IPS-15b (cell line): Measurements from ENCODE around the gene MLST8.

ENCODE experiments used
- H3K27me3 ChIP-seq: one replicate; pipeline ENCODE4 v1.6.1; 2013; ENCODE audit warnings: low read length; ENCODE audit not compliant: control insufficient read depth, insufficient read depth
- H3K36me3 ChIP-seq: one replicate; pipeline ENCODE4 v1.6.1; 2013; ENCODE audit warnings: low read length; ENCODE audit not compliant: control insufficient read depth, insufficient read depth
- H3K4me1 ChIP-seq: one replicate; pipeline ENCODE4 v1.6.1; 2013; ENCODE audit warnings: mild to moderate bottlenecking, low read length; ENCODE audit not compliant: control insufficient read depth, insufficient read depth
- H3K4me3 ChIP-seq: one replicate; pipeline ENCODE4 v1.5.1; 2013; ENCODE audit warnings: low read depth, low read length
- H3K9ac ChIP-seq: one replicate; pipeline ENCODE4 v1.6.1; 2013; ENCODE audit warnings: low read depth, mild to moderate bottlenecking, low read length
- H3K9me3 ChIP-seq: one replicate; pipeline ENCODE4 v1.6.1; 2013; ENCODE audit warnings: mild to moderate bottlenecking, low read length; ENCODE audit not compliant: control insufficient read depth, insufficient read depth

The MLST8 gene

DNA sequence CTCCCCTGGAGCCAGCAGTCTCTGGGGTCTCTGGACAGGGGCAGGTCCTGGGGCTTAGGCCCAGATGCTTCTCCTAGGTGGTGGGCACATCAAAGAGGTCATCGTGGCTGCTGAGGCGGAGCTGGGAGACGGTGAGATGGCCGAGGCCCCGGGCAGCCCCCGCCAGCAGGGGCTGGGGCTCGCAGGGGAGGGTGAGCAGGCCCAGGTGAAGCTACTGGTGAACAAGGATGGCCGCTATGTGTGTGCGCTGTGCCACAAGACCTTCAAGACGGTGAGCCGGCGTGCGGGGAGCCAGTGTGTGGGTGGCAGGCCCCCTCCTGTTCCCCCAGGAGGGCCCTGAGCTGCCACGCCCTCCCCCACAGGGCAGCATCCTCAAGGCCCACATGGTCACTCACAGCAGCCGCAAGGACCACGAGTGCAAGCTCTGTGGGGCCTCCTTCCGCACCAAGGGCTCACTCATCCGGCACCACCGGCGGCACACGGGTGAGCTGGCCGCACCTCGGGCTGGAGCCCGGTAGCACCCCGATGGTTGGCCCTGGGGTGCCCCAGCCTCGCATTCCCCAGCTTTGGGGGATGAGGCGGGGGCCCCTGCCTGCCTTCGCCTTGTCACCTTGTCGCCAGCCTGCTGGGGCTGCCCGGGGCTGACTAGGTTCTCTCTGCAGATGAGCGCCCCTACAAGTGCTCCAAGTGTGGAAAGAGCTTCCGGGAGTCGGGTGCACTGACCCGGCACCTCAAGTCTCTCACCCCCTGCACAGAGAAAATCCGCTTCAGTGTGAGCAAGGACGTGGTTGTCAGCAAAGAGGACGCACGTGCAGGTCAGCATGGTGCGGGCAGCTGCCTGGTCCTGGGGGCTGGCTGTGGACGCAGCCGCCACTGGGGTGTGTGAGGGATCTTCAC lies 27.1 kb downstream of the MLST8 start:
- Histone ChIP-seq H3K9ac (no peak overlapping the region), H3K9me3 (no peaks in the 10 kb centered on the region), H3K4me1 (no peaks in the 10 kb centered on the region), H3K27me3 (no peaks in the 10 kb centered on the region), H3K36me3 (peaks cover 66% of the 10 kb centered on the region), H3K4me3 (no peak overlapping the region)

DNA sequence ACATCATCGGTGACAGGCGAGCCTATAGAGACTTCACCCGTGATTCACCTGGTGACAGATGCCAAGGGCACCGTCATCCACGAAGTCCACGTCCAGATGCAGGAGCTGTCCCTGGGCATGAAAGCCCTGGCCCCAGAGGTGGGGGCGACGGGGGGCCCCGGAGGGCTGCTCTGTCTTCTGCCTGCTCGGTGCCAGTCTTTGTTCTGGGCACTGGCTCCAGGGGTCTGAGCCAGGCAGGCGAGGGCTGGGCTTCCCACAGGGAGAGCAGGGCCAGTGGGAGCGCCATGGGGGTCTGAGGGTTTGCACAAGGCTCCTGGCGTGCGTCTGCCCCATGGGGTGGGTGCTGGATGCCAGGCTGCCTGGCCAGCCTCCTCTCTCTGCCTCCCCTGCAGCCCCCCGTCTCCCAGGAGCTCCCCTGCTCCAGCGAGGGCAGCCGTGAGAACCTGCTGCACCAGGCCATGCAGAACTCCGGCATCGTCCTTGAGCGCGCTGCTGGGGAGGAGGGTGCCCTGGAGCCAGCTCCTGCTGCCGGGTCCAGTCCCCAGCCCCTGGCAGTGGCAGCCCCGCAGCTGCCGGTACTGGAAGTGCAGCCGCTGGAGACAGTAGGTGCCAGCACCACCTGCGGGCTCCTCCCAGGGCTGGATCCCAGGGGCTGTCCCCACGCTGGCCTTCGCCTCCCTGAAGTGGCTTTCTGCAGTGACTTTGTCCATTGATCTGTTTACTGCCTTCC lies 28.0 kb downstream of the MLST8 start:
- Histone ChIP-seq H3K9me3 (no peaks in the 10 kb centered on the region), H3K4me1 (no peaks in the 10 kb centered on the region), H3K9ac (no peak overlapping the region), H3K36me3 (peaks cover 64% of the 10 kb centered on the region), H3K4me3 (no peak overlapping the region), H3K27me3 (peaks cover 3% of the 10 kb centered on the region)

DNA sequence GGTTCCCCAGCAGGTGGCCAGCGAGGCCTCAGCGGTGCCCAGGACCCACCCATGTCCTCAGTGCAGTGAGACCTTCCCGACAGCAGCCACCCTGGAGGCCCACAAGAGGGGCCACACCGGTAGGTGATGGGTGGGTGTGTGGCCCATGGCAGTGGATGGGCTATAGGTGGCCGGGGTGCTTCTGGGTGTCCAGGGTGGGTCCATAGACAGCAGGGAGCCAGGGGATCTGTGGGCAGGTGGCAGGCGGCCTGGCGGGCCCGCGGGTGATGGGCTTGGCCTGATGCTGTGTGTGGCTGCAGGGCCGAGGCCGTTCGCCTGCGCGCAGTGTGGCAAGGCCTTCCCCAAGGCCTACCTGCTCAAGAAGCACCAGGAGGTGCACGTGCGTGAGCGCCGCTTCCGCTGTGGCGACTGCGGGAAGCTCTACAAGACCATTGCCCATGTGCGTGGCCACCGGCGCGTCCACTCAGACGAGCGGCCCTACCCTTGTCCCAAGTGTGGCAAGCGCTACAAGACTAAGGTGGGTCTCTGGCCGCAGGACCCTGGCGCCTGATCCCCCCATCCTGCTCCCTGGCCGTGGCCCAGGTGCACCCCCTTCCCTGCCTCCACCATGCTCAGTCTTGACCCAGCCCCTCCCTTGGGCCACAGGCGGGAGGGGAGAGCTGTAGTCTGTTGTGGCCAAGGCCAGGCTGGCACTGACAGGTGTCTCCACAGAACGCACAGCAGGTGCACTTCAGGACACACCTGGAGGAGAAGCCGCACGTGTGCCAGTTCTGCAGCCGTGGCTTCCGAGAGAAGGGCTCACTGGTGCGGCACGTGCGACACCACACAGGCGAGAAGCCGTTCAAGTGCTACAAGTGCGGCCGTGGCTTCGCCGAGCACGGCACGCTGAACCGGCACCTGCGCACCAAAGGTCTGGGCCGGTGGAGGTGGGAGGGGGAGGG lies 28.9 kb downstream of the MLST8 start:
- Histone ChIP-seq H3K4me1 (no peaks in the 10 kb centered on the region), H3K4me3 (no peak overlapping the region), H3K9me3 (no peaks in the 10 kb centered on the region), H3K27me3 (peaks cover 3% of the 10 kb centered on the region), H3K36me3 (peaks cover 55% of the 10 kb centered on the region), H3K9ac (no peak overlapping the region)

DNA sequence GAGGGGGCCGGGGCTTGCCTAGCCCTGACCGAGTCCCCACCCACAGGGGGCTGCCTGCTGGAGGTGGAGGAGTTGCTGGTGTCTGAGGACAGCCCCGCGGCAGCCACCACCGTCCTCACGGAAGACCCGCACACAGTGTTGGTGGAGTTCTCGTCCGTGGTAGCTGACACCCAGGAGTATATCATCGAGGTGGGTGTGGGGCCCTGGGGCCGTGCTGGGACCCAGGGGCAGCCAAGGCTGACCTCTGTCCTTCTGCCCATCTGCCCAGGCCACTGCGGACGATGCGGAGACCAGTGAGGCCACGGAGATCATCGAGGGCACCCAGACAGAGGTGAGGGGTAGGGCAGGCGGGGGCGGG lies 29.5 kb downstream of the MLST8 start:
- Histone ChIP-seq H3K9me3 (no peaks in the 10 kb centered on the region), H3K36me3 (peaks cover 48% of the 10 kb centered on the region)

DNA sequence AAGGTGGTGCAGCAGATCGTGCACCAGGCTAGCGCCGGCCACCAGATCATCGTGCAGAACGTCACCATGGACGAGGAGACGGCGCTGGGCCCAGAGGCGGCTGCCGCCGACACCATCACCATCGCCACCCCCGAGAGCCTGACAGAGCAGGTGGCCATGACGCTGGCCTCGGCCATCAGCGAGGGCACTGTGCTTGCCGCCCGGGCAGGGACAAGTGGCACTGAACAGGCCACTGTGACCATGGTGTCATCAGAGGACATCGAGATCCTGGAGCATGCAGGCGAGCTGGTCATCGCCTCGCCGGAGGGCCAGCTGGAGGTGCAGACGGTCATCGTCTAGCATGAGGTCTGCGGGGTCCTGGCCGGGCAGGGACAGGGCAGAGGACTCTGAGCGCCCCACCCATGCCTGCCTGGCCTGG lies 30.0 kb downstream of the MLST8 start:
- Histone ChIP-seq H3K4me1 (no peaks in the 10 kb centered on the region), H3K36me3 (peaks cover 45% of the 10 kb centered on the region), H3K4me3 (no peak overlapping the region), H3K9me3 (no peaks in the 10 kb centered on the region), H3K9ac (no peak overlapping the region), H3K27me3 (peaks cover 3% of the 10 kb centered on the region)

More for the DNA sequence above, 29.5 kb downstream of the MLST8 start:
- H3K27me3 ChIP-seq = peaks cover 3% of the 10 kb centered on the region
- H3K4me3 ChIP-seq = no peak overlapping the region
- H3K9ac ChIP-seq = no peak overlapping the region
- no peaks in the 10 kb centered on the region for H3K4me1 ChIP-seq

DNA sequence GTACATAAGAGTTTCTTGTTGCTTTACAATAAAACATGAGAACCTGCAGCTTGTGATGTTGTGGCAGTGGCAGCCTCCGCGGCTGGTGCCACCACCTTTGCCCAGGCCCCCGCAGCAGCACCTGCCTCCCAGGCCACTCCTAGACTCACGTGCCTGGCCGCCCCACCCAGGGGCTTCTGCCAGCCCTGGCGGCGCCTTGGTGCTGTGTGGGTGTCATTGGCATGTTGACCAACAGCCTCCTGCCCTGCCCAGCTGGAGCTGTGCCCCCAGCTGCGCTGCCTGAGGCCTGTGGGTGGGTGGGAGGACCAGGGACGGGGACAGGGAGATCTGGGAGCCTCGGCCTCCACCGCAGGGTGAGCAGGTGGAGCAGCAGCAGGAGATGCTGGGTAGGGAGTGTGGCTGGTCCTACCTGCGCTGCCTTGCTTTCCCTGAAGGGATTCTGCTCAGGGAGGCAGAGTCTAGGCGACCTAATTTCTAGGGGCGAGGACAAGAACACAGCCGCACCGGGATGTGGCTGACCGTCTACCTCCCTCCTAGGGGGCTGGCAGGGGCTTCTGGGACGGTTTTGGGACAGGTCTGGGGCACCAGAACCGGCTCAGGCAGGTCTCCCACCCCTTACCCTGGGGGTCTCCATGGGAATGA lies 30.6 kb downstream of the MLST8 start:
- H3K9ac ChIP-seq = no peak overlapping the region
- H3K4me1 ChIP-seq = no peaks in the 10 kb centered on the region
- H3K36me3 ChIP-seq = peaks cover 45% of the 10 kb centered on the region

DNA sequence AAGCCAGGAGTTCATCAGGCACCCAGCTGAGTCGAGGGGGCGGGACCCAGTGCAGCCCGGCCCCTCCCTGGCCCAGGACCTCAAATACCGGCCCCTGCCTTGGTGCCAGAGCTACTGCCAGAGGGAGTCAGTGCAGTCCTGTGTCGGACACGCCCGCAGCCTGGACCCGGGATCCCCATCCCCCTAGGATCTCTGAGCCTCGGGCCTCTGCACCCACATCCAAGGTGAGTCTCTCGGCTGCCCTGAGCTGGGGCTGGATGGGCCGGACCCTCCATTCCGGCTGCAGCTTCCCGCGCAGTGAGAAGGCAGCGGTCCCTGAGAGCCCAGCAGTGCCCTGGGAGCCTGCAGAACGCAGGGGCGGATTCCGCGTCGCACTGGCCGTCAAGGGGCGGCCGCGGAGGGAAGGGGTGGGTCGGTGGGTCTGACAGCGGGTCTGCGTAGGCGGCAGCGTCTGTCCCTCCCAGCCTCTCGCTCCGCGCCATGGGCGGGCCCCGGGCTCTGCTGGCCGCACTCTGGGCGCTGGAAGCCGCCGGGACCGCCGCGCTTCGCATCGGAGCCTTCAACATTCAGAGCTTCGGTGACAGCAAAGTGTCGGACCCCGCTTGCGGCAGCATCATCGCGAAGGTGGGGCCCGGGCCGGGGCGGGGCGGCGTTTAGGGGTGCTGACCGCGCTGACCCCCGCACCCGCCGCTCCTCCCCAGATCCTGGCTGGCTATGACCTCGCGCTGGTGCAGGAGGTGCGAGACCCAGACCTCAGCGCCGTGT lies 31.3 kb downstream of the MLST8 start, which contains the start of gene DNASE1L2:
TSS of gene DNASE1L2 (plus strand) at position 108 of the 765 bp plus-strand sequence. CDS start at position 481, 373 bp downstream.
- Histone ChIP-seq H3K9me3 (no peaks in the 10 kb centered on the region), H3K27me3 (peaks cover 3% of the 10 kb centered on the region), H3K9ac (no peak within 1 kb of the TSS), H3K4me1 (no peaks in the 10 kb centered on the region), H3K4me3 (peak within 1 kb of the TSS; percentile 31), H3K36me3 (peaks cover 41% of the 10 kb centered on the region)

More for the DNA sequence above, 30.6 kb downstream of the MLST8 start:
- Histone ChIP-seq H3K4me3 (peak overlapping the region; percentile 31), H3K9me3 (no peaks in the 10 kb centered on the region), H3K27me3 (peaks cover 3% of the 10 kb centered on the region)

DNA sequence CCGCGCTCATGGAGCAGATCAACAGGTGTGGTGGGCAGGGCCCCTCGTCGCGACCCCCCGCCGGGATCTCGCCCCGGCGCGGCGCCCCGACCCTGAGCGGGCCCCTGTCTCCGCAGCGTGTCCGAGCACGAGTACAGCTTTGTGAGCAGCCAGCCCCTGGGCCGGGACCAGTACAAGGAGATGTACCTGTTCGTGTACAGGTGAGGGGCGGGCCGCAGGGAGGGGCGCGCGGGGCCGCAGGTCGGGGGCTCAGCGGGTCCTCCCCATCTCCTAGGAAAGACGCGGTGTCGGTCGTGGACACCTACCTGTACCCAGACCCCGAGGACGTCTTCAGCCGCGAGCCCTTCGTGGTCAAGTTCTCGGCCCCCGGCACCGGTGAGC lies 31.8 kb downstream of the MLST8 start:
- H3K4me3 ChIP-seq = peak overlapping the region; percentile 31
- H3K27me3 ChIP-seq = peaks cover 3% of the 10 kb centered on the region
- no peaks in the 10 kb centered on the region for H3K4me1 ChIP-seq
- H3K36me3 ChIP-seq = peaks cover 35% of the 10 kb centered on the region
- H3K9ac ChIP-seq = no peak overlapping the region
- H3K9me3 ChIP-seq = no peaks in the 10 kb centered on the region

DNA sequence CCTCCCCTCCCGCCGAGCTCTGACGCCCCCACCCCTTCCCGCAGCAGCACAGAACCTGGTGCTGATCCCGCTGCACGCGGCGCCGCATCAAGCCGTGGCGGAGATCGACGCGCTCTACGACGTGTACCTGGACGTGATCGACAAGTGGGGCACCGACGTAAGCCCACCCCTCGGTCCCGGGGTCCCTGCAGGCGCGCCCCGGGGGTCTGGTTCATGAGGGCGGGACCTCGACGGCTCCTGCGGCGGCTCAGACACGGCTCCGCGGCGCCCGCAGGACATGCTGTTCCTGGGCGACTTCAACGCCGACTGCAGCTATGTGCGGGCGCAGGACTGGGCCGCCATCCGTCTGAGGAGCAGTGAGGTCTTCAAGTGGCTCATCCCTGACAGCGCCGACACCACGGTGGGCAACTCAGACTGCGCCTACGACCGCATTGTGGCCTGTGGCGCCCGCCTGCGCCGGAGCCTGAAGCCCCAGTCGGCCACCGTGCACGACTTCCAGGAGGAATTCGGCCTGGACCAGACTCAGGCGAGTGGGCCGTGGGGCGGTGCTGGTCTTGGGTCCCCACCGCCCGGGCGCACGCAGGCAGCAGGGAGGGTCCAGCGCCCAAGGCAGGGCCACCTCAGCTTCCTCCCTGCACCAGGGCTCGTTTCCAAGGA lies 32.4 kb downstream of the MLST8 start:
- Histone ChIP-seq H3K4me1 (no peaks in the 10 kb centered on the region), H3K4me3 (peak overlapping the region; percentile 46), H3K36me3 (peaks cover 30% of the 10 kb centered on the region), H3K9me3 (no peaks in the 10 kb centered on the region), H3K9ac (no peak overlapping the region), H3K27me3 (peaks cover 3% of the 10 kb centered on the region)

DNA sequence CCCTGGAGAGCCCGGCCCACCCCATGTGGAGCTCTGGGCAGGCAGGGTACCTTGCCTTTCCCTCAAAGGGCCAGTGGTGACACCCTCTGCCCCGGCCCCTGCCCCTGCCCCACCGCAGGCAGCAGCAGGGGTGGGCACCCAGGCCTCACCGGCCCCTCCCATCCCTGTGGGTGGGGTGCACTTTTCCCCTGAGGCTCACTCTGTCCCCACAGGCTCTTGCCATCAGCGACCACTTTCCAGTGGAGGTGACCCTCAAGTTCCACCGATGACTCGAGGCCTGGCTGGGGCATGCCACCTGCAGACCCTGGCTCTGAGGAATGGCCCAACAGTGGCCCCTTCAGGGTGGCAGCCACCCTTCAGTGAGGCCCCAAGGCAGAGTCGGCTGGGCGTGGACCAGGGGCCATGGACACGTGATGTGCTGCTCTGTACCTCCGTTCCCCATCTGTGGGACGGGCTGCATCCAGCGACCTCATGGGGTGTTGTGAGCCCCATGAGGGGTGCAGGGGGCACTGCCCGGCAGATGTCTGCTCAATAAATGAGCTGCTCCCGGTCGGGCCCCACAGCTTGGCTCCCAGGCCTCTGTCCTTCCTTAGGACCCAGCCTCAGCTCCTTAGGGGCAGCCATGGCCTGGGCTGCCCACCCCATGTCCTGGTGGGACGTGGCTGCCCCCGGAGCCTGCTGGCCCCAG lies 33.0 kb downstream of the MLST8 start:
- H3K4me1 ChIP-seq = no peaks in the 10 kb centered on the region
- peaks cover 31% of the 10 kb centered on the region for H3K36me3 ChIP-seq
- H3K9me3 ChIP-seq = no peaks in the 10 kb centered on the region
- H3K27me3 ChIP-seq = peaks cover 3% of the 10 kb centered on the region
- H3K4me3 ChIP-seq = peak overlapping the region; percentile 46
- no peak overlapping the region for H3K9ac ChIP-seq
